RPMI8226 (cell line): ENCODE data around the gene GSTM5.
"Not testable (repeated sequence)": the region's sequence is repeated elsewhere in the genome, so short reads cannot be mapped to it uniquely, and the experiment has no call there.

ENCODE experiments used
- DNase-seq: peaks from one replicate; pipeline ENCODE4 v3.0.0-alpha.2; 2015

GSTM5 gene

GRCh38 chr1:109711593-109712320 lies at the start of gene GSTM5:
GSTM5 (plus strand) TSS chr1:109712251; CDS start chr1:109712313, 62 bp downstream.
- DNase-seq = not testable (repeated sequence)

GRCh38 chr1:109664671-109665070 lies 47.4 kb upstream of the GSTM5 start:
- no peak for DNase-seq

GRCh38 chr1:109667452-109668122 lies 44.5 kb upstream of the GSTM5 start, which contains the start of gene GSTM2:
GSTM2 (plus strand) TSS chr1:109668057; CDS start chr1:109668116, 59 bp downstream.
- DNase-seq = no peak

- DNase-seq = no peak
These were observed 43.8 kb upstream of the GSTM5 start for GRCh38 chr1:109668123-109668775.

GRCh38 chr1:109669246-109669948 lies 42.7 kb upstream of the GSTM5 start:
- no peak for DNase-seq

- not testable (repeated sequence) for DNase-seq
These were observed 42.1 kb upstream of the GSTM5 start for GRCh38 chr1:109669949-109670302.

- DNase-seq = peak; percentile 54
These were observed 41.0 kb upstream of the GSTM5 start for GRCh38 chr1:109671067-109671466.

GRCh38 chr1:109673861-109674260 lies 38.2 kb upstream of the GSTM5 start:
- not testable (repeated sequence) for DNase-seq

GRCh38 chr1:109676683-109677381 lies 35.2 kb upstream of the GSTM5 start:
- not testable (repeated sequence) for DNase-seq

- DNase-seq = no peak
These were observed 34.6 kb upstream of the GSTM5 start for GRCh38 chr1:109677459-109677858.

- not testable (repeated sequence) for DNase-seq
These were observed 33.4 kb upstream of the GSTM5 start for GRCh38 chr1:109678637-109679036.

- DNase-seq = not testable (repeated sequence)
These were observed 27.3 kb upstream of the GSTM5 start for GRCh38 chr1:109684777-109685176.

GRCh38 chr1:109685399-109685798 lies 26.7 kb upstream of the GSTM5 start:
- not testable (repeated sequence) for DNase-seq

GRCh38 chr1:109685890-109686289 lies 26.2 kb upstream of the GSTM5 start:
- not testable (repeated sequence) for DNase-seq

- DNase-seq = not testable (repeated sequence)
These were observed 24.9 kb upstream of the GSTM5 start for GRCh38 chr1:109687109-109687508.

- peak; percentile 72 for DNase-seq
These were observed 24.2 kb upstream of the GSTM5 start, which contains the start of gene GSTM1 for GRCh38 chr1:109687641-109688499. GSTM1 (plus strand) TSS chr1:109687817; CDS start chr1:109687874, 57 bp downstream.

GRCh38 chr1:109689844-109690405 lies 22.1 kb upstream of the GSTM5 start:
- no peak for DNase-seq

GRCh38 chr1:109691759-109692158 lies 20.3 kb upstream of the GSTM5 start:
- no peak for DNase-seq

GRCh38 chr1:109694400-109694799 lies 17.7 kb upstream of the GSTM5 start:
- not testable (repeated sequence) for DNase-seq

GRCh38 chr1:109695138-109695537 lies 16.9 kb upstream of the GSTM5 start:
- DNase-seq = not testable (repeated sequence)

- no peak for DNase-seq
These were observed 15.0 kb upstream of the GSTM5 start for GRCh38 chr1:109697066-109697465.
